SKM-1 (cell line): ENCODE measurements around the gene AIFM3.

Experiments
- DNase-seq: peaks from one replicate; lab custom pipeline; 2025; ENCODE audit not compliant: unreplicated experiment; lab: John Stamatoyannopoulos, UW

AIFM3 gene

DNA sequence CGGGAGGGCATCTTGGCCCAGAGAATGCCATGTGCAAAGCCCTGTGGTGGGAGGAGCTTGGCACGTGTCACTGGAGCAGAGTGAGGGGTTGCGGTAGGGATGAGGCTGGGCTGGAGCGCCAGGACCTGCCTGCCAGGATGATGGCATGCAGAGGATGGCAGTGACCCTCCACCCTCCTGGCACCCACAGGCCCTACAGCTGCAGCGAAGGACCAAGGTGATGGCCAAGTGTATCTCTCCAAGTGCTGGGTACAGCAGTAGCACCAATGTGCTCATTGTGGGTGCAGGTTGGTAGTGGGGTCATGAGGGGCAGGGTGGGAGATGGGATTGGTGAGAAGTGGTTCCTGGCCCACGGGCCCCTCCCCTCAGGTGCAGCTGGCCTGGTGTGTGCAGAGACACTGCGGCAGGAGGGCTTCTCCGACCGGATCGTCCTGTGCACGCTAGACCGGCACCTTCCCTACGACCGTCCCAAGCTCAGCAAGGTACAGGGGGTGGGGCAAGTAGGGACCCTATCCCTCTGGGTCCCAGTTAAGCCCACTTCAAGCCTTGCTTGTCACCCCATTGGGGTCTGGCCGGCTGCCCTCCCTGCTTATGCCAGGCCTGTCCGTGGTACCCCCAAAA lies 7.4 kb downstream of the AIFM3 start:
- DNase-seq = no peak

DNA sequence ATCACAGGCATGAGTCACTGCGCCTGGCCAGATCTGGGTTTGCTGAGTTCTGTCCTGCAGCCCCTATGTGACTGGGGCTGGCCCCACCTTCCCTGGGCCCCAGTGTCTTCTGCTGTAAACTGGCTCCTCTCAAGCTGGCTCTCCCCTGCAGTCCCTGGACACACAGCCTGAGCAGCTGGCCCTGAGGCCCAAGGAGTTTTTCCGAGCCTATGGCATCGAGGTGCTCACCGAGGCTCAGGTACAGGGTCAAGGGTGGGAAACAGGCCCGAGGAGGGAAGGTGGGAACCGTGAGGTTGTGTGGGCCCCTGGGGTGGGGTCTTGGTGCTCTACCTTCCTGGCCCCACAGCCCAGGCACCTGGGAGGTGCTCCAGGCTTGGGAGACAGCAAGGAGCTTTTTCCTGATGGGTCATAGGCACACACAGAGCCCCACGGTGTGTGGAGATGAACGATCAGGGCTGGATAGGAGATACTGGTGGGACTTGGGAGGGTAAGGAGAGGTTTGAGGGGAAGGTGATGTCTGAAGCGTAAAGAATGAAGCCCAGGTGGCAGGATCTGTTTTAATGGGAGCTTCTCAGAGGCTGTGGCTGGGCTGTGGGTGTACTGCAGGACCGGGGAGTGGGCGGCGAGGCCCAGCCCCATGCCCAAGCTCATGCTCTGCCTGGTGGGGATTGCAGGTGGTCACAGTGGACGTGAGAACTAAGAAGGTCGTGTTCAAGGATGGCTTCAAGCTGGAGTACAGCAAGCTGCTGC lies 8.7 kb downstream of the AIFM3 start:
- no peak for DNase-seq

DNA sequence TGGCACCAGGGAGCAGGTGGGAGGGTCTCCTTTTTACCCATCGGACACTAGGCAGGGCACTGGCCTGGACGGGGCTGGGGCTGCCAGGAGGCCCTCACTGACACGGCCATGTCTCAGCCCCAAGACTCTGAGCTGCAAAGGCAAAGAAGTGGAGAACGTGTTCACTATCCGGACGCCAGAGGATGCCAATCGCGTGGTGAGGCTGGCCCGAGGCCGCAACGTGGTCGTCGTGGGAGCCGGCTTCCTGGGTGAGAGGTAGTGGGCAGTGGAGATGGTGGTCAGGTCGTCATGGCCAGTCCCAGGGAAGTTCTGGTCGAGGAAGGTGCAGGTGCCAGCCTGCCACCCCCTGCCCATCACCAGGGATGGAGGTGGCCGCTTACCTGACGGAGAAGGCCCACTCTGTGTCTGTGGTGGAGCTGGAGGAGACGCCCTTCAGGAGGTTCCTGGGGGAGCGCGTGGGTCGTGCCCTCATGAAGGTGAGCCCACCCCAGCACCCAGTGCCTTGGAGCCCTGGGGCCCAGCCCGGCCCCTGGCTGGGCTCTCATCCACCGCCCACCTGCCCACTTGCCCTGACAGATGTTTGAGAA lies 9.3 kb downstream of the AIFM3 start:
- no peak for DNase-seq

DNA sequence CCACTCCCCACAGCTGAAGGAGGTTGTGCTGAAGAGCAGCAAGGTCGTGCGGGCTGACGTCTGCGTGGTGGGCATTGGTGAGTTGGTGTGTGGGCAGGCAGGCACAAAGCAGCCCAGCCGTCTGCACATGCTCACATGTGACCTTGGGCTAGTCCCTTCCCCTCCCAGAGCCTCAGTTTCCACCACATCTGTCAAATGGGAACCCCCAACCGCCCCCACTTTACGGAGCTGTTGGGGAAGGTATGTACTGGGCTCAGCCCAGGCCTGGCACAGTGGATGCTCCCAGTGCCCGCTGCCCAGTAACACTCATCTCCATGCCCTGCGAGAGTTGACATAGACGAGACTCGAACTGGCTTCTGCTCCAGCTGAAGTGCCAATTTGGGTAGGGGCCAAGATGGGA lies 10.0 kb downstream of the AIFM3 start:
- no peak for DNase-seq

DNA sequence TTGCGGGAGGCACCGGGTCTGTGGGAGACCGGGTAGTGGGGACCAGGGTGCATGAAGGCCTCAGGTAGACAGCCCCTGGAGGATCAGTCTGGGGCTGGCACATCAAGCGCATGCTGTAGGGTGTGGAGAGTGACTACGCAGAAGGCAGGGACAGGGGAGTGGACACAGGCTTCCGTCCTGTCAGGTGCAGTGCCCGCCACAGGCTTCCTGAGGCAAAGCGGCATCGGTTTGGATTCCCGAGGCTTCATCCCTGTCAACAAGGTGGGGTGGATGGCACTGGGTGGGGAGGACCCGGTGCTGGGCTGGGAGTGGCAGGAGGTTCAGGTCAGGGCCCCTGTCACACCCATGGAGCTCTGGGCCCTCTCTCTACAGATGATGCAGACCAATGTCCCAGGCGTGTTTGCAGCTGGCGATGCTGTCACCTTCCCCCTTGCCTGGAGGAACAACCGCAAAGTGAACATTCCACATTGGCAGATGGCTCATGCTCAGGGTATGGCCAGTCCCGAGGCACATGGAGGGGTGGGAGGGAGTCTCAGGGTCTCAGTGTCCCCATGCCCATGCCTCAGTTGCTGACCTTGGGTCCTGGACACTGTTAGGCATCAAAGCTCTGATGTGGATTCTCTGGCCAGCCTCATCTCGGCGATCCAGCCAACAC lies 10.6 kb downstream of the AIFM3 start:
- DNase-seq = no peak

DNA sequence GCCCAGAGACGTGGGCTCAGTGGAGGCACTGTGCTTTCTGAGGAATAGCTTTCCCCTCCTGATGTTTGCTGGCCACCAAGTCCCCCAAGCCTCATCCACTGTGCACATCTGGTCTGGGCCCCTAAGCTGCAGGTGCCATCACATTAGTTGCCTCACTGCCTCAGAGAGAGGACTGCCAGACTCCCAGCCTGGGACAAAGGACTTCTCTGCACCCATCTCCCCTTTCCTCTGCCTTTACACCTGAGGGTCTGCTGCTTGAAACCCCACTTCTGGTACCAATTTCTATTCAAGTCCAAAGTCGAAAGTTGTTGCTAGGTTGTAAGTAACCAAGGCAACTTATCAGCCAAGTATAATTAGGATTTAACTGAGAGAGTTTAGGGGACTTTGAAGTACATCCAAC lies 11.4 kb downstream of the AIFM3 start:
- DNase-seq = no peak

DNA sequence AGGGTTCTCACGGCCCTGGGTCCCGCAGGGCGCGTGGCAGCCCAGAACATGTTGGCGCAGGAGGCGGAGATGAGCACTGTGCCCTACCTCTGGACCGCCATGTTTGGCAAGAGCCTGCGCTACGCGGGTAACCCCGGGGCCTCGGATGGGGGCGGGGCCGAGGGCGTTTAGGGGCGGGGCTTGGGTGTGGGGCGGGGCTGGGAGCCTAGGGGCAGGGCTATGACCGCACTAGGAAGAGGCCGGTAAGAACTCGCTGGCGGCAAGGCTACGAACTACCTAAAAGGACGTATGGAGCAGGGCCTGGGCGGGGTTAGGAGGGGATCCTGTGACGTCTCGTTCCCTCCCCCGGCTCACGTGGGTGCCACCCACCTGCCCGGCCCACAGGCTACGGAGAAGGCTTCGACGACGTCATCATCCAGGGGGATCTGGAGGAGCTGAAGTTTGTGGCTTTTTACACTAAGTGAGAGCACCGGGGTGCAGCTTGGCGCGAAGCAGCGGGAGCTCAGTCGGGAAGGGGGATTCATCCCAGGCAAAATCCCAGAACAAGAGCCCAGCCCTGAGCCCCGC lies 12.3 kb downstream of the AIFM3 start:
- DNase-seq = no peak

DNA sequence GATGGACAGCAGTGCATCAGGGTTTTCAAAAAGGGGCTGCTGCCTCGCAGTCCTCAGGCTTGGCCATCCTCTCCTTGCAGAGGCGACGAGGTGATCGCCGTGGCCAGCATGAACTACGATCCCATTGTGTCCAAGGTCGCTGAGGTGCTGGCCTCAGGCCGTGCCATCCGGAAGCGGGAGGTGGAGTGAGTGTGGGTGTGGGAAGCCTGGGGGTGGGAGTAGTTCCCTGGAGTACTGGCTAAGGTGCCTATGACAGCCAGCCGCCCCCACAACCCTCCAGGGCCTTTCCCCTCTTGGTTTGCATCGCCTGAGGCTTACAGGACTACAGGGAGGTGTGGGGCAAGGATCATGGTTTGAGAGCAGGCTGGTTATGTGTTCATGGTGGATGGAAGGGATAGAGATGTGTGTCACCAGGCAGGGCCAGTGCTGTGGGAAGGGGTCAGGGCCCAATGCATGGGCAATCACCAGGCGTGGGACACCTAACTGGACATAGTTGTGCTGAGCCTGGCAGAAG lies 12.9 kb downstream of the AIFM3 start:
- no peak for DNase-seq

DNA sequence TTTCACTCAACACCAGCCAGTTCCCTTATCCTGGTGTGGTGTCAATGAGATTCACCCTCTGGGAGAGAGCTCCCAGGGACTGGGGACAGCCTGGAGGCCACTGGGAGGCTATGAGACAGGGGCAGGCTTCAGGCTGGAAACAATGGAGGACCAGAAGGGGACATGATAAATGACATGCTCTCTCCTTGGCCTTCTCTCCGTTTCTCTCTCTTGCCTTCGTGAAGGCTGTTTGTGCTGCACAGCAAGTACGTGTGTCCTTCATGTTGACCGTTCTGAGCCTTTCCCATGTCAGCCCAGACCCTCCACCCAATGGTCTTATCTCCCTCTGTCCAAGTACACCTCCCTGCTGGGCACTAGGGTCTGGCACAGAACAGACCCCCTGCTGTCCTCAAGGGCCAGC lies 13.5 kb downstream of the AIFM3 start:
- no peak for DNase-seq

DNA sequence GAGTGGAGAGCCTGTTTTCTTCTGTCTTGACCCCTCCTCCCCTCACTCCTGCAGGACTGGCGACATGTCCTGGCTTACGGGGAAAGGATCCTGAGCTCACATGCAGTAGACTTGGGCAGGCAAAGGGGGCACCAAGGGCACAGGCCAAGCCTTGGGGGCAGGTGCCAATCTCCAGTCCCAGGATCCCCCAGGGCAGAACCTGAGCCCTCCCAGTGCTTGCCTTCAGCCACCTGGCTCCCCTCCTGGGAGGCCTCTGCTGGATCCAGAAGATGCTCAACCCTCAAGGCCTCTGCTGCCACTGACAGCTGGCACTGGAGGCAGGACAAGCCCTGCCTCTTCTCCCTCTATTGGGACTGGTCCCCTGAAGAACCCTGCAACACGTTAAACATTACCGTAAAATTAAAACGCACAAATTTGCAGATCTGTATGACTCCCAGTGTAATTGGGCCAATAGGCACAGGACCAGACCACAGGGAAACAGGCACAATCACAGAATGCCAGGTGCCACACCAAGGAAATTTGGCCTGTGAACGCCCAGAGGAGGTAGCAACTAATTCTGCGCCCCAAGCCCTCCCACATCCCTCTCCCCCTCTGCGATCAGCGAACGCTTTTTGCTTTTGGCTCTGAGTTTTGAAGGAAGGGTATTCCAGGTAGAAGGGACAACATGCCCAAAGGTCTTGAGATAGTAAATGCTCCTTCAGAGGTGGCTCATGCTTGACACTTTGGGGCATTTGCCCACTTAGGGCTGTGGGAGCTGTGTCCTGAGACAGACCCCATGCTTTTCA lies 14.1 kb downstream of the AIFM3 start:
- no peak for DNase-seq

DNA sequence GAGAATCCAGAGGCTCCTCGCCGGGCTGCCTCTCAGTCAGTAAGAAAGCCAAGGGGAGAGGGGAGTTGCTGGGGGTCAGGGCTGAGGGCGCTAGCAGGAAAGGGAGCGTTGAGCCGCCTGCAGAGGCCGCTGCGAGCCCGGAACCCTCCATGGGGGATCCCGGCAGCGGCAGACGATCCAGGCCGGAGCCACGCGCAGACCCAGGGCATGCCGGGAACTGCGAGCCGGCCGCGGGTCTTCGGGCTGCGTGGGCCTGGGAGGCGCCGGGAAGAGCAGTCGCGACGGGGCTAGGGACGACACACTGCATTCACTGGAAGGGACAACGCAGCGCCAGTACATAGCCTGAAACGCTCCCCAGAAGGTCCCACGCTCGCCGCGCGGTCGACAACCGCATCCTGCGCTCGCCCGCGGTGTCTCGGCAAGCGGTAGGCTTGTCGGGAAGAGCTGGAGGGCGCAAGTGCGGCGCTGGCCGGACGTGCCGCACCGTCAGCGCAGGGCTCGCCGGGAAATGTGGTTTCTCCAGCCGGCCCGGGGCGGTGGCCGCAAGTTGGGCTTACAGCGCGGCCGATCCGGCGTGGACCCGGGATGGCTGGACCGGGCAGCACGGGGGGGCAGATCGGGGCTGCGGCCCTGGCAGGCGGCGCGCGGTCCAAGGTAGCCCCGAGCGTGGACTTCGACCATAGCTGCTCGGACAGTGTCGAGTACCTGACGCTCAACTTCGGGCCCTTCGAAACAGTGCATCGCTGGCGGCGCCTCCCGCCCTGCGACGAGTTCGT lies 14.9 kb downstream of the AIFM3 start, which contains the start of gene LZTR1:
Gene LZTR1 (plus strand): TSS at position 511 of the 776 bp plus-strand sequence. CDS start 75 bp downstream, at position 586.
- peak; percentile 73 for DNase-seq

DNA sequence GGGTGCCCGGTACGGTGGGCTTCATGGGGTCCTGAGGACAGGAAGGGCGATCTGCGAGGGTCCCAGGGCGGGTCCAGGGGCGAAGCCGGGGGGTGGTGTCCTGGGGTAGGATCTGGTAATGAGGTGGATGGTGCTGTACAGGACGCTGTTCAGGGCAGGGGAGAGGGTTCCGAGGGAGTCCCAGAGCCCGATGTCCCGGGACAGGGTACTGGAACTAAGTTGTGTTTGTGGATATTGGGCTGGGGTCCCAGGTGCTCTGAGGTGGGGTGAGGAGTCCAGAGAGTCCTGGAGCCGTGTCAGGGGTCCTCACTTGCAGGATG lies 15.5 kb downstream of the AIFM3 start:
- DNase-seq = no peak

DNA sequence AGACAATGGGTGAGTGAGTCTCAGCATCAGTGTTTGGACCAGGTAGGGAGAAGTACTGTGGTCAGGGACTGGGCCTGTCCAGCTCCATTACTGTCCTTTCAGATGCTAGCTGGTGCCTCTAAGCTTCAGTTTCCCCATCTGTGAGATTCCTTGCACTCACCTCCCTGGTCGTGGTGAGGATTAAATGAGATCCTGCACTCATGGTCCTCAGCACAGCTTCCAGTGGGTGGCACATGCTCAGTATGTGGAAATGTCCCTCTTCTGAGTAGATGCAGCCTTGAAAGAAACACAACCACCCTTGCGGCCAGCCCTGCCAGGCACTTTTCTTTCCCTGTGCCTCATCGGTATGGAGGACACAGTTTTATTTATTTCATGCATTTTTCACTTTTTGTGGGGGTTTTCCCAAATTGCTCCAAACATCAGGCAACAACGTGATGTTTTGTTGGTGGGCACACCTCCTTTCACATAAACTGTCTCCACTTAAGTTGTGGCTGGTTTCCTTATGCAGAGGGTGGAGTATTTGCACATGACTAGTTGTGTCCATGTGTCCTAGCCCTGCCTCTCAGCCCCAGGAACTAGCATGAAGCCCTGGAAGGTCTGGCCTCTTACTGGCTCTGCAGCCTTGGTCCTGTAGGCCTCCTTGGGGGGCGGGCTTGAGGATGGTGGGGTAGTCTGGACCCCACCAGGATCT lies 16.2 kb downstream of the AIFM3 start:
- no peak for DNase-seq

DNA sequence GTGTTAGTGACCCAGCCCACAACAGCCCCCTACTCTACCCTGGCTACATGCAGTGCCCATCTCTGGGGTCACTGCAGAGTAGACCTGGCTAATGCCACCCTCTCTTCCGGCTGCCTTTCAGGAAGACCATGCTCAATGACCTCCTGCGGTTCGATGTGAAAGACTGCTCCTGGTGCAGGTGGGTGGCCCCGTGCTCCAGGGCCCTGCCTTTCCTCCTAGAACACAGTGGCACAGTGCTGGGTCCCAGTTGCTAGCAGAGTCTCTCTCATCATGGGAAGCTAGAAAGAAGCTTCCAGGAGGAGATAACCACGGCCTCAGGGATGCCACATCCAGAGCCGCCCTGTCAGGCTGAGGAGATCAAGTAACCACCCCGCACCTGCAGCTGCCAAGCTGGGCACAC lies 18.7 kb downstream of the AIFM3 start:
- DNase-seq = no peak

DNA sequence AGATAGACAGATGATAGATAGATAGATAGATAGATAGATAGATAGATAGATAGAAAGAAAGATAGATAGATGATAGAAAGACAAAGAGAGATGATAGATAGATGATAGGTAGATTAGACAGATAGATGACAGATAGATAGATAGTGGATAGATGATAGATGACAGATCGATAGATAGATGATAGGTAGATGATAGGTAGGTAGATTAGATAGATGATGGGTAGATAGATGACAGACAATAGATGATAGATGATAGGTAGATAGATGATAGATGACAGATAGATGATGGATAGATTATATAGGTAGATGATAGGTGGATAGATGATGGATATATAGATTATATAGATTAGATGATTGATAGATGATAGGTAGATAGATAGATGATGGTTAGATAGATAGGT lies 19.3 kb downstream of the AIFM3 start:
- DNase-seq = no peak

DNA sequence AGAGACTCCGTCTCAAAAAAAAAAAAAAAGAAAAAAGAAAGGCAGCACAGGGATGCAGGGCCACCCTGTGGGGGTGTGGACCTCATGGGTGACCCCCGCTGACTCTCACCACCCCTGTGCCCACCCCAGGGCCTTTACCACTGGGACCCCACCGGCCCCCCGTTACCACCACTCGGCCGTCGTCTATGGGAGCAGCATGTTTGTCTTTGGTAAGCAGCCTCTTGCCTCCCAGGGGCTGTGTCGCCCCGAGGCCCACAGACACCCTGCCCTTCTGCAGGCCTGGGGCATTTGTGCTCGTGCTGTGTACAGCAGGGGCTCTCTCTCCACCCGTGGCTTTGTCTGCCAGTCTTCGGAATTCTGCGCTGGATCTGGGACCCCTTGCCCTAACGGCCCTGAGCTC lies 20.3 kb downstream of the AIFM3 start:
- DNase-seq = no peak

DNA sequence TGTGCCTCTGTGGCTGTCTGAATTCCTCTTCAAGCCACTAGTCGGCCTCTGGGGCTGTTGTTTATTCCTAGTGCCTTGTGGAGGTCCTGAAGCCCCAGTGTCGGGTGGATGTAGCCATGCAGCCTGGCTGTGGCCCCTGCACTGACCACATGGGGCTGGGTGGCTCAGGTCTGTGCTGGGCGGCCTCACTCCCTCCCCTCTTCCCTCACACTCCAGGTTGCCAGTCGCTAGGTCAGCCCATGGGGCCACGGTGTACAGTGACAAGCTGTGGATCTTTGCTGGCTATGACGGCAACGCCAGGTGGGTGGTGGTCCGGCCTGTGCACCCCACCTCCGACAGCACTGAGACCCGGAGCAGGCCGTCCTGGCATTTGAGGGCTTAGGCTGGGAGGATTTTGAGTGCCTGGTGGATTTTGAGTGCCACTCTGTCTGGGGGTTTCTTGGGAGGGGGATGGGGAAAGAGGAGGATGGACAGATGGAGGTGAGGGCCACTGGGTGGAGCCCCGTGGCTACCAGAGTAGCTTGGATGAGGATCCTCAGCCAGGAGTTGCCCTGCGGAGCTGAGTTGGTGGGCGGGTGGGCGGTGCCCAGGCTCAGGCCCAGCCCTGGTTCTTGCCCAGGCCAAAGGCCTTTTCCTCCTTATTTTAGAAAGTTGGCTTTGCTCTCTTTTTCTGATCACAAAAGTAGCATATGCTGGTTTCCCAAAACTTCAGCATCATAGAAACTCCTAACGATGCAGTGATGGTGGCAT lies 21.7 kb downstream of the AIFM3 start:
- DNase-seq = no peak

DNA sequence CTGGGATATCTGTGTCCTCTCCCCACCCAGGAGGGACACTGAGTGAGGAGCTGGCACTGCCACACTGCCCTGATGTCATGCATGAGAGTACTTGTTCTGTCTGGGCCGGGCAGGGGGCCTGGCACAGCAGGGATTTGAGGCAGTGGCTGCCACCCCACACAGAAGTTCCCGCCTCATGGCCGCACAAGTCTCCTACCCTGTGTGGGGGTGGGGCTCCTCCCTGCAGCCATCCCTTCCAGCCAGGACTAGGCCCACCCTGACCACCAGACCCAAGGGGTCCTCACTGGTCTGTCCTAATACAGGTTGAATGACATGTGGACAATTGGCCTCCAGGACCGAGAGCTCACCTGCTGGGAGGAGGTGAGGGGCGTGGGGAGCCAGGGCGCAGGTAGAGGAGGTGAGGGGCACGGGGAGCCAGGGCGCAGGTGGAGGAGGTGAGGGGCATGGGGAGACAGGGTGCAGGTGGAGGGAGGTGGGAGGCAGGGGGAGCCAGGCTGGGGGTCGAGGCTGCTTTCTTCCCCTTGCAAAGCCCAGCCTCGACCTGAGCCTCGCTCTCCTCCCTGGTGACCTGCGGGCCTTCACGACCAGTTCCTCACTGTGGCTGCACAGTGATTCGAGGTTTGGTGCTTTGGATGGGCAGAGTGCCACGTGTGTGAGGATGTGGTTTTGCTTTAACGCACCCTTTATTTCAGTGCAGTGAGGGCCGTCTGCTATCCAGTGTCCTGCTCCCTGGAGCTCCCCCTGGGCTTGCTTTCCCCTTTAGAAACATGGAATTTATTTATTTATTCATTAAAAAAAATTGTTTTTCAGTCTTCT lies 22.5 kb downstream of the AIFM3 start:
- no peak for DNase-seq
